K562 (cell line): ENCODE measurements around the gene XPNPEP1. TPM values are rescaled to one million over a fixed set of nuclear protein-coding genes. Genes with fewer than 3 reads are reported as not detected.

Experiments used
- CCNT2 ChIP-seq: IDR thresholded peaks from 2 replicates; pipeline ENCODE4 v1.6.1; 2011; ENCODE audit warnings: borderline replicate concordance, low read depth, mild to moderate bottlenecking, moderate library complexity, mixed read lengths, low read length; ENCODE audit not compliant: insufficient read length; ENCODE audit errors: extremely low read depth
- FOXJ3 ChIP-seq: sonication (generic); formaldehyde crosslinking; IDR thresholded peaks from 2 replicates; pipeline ENCODE4 v1.4.0; 2020; ENCODE audit warnings: mild to moderate bottlenecking, missing genetic modification reagents
- KAT7 ChIP-seq: sonication (generic); formaldehyde crosslinking; IDR thresholded peaks from 2 replicates; pipeline ENCODE4 v1.8.0; 2022; ENCODE audit warnings: missing genetic modification reagents, mild to moderate bottlenecking, borderline replicate concordance
- RBBP5 ChIP-seq: fragments of 200-600 bp; sonication (generic); IDR thresholded peaks from 2 replicates; pipeline ENCODE4 v1.6.1; 2012; ENCODE audit warnings: borderline replicate concordance, mild to moderate bottlenecking, low read length, control low read depth, inconsistent platforms; ENCODE audit not compliant: insufficient read depth, poor library complexity, severe bottlenecking
- SMAD4 ChIP-seq: fragments of 250-450 bp; sonication (Bioruptor Pico); conservative IDR thresholded peaks from 2 replicates; pipeline ENCODE4 v1.8.0; 2021; ENCODE audit warnings: inconsistent platforms, mild to moderate bottlenecking, moderate library complexity
- SRF ChIP-seq, 2 experiments: fragments of 250-450, 450-650 bp in 1 of 2; sonication (Bioruptor Pico) in 1 of 2; sonication (generic) in 1 of 2; formaldehyde crosslinking; IDR thresholded peaks; 2 replicates each; pipeline versions ENCODE4 v1.5.0 to v1.5.1; 2020 to 2022; ENCODE audit warnings: mild to moderate bottlenecking in 1 of 2, missing genetic modification reagents in 1 of 2
- ZC3H8 ChIP-seq: fragments of 450-650 bp; IDR thresholded peaks from 2 replicates; pipeline ENCODE4 v1.6.1; 2017
- polyA plus RNA-seq, 8 experiments: library from polyadenylated mRNA; depleted of rRNA in 4 of 8; stranded (reverse) in 5 of 8; unstranded in 3 of 8; fragments of >200 nt; fragmentation: Nextera tagmentation in 2 of 8; fragmentation: Illumina TruSeq in 1 of 8; extraction: Ambion mirVana in 2 of 8; extraction: Trizol in 1 of 8; gene quantifications; 2 replicates each; pipeline versions ENCODE4 v1.2.1 to v1.2.3, GENCODE V29; 2011 to 2014; ENCODE audit warnings: inconsistent platforms in 1 of 8, missing spikeins in 1 of 8
- total RNA-seq, 7 experiments: library from RNA; depleted of rRNA in 6 of 7; stranded (reverse); fragments of >200 nt in 6 of 7; fragmentation: Illumina TruSeq in 2 of 7; extraction: Trizol in 2 of 7; gene quantifications; 2 replicates each; pipeline versions ENCODE4 v1.2.1 to v1.2.3, GENCODE V29; 2011 to 2021; ENCODE audit warnings: low replicate concordance in 1 of 7
- TF ChIP-seq, protein P1 (sequence below), 2 experiments: fragments of 450-650 bp; conservative IDR thresholded peaks; 2 replicates each; pipeline ENCODE4 v1.6.1; 2017; ENCODE audit warnings: mild to moderate bottlenecking in 2 of 2, moderate library complexity in 2 of 2

Gene XPNPEP1
- total and polyA plus RNA-seq, 9 of the 15 experiments (the other 6 are each of a cell fraction or from before 2014, with no cell fraction given): 24.2 to 93.5 (median 40.1) TPM

DNA sequence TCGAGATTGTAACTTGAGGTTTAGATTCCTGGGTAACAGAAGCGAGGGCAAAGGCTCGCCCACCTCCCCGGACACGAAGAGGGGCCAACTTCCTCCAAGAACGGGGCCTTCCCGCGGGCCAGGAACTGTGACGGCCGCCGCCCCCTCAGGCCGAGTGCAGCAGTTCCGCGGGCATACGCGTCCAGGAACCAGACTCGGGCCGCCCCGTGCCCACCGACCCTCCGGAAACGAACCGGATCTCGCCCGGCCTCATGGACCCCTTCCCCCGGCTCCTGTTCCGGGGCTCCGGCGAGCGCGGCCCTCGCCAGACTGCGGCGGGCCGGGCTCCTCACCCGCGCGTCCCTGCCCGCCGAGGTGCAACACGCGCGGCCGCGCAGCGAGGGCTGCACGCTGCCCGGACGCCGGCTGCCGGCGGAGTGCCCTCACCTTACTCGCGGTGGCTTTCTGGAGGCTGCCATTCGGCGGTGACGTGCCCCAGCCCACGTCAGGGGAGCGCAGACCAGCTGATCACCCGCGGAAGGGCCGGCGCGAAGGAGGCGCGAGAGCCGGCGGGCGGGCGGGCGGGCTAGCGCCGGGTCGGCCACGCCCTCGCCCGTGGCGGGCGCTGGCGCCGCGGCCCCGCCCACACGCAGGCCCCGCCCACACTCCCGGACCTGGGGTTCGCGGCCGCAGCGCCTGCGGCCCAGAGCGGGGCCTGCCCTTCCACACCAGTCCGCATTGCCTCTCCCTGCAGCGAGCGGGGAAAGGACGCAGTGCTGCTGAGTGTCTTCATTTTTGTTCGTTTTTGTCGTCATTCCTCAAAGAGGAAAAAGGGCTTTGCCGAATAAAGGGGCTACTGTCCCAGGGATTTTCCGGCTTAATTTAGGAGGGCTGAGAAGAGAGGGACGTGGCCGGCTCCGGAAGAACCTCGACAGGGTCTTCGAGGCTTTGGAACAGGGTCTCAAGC lies at the start of gene XPNPEP1 (continued):
- TF ChIP-seq RBBP5: peak; percentile 93
- no peak for TF ChIP-seq FOXJ3 (CRISPR knock-in tag)
- TF ChIP-seq ZC3H8: no peak
- TF ChIP-seq SMAD4: no peak
- TF ChIP-seq, protein P1, sequence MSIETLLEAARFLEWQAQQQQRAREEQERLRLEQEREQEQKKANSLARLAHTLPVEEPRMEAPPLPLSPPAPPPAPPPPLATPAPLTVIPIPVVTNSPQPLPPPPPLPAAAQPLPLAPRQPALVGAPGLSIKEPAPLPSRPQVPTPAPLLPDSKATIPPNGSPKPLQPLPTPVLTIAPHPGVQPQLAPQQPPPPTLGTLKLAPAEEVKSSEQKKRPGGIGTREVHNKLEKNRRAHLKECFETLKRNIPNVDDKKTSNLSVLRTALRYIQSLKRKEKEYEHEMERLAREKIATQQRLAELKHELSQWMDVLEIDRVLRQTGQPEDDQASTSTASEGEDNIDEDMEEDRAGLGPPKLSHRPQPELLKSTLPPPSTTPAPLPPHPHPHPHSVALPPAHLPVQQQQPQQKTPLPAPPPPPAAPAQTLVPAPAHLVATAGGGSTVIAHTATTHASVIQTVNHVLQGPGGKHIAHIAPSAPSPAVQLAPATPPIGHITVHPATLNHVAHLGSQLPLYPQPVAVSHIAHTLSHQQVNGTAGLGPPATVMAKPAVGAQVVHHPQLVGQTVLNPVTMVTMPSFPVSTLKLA (conservative IDR thresholded peaks at IDR 0.05): peak in 1 of 2 experiments; percentile 38; a peak in 2 of 4 replicates
- TF ChIP-seq SRF (CRISPR knock-in tag; IDR thresholded peaks at IDR 0.05): no peak
- no peak for TF ChIP-seq KAT7 (CRISPR knock-in tag)
- peak; percentile 56 for TF ChIP-seq CCNT2
